Fibroblast of the aortic adventitia (primary cell): ENCODE measurements around the gene EYS. TPM values are rescaled to one million over a fixed set of nuclear protein-coding genes. Genes with fewer than 3 reads are reported as not detected.
"Not testable (repeated sequence)": the region's sequence is repeated elsewhere in the genome, so short reads cannot be mapped to it uniquely, and the experiment has no call there.

Experiments
- DNase-seq: peaks from one replicate; pipeline ENCODE4 v3.0.0-alpha.2; 2010; ENCODE audit warnings: low read depth
- H3K4me3 ChIP-seq: 2 replicates; pipeline ENCODE4 v1.5.1; 2011; ENCODE audit warnings: low read depth, mild to moderate bottlenecking, control low read depth, low read length, moderate library complexity
- CTCF ChIP-seq: IDR thresholded peaks from 2 replicates; pipeline ENCODE4 v1.5.1; 2011; ENCODE audit warnings: mild to moderate bottlenecking, low read length, control low read depth, inconsistent platforms; ENCODE audit not compliant: insufficient read depth
- total RNA-seq: library from RNA; depleted of rRNA; stranded (reverse); fragments of >200 nt; gene quantifications from 2 replicates; pipeline ENCODE4 v1.2.3, GENCODE V29; 2012; ENCODE audit warnings: low replicate concordance

EYS gene
- total RNA-seq, 1 donor, result 0.09 TPM

- no peak overlapping the region for H3K4me3 ChIP-seq
- no peak for DNase-seq
- TF ChIP-seq CTCF, result no peak
Measured at GRCh38 chr6:65638047-65638831, 68.8 kb downstream of the EYS start.

- no peak for TF ChIP-seq CTCF
- DNase-seq, result no peak
- H3K4me3 ChIP-seq, result no peak overlapping the region
Measured at GRCh38 chr6:65637289-65638046, 69.6 kb downstream of the EYS start.

GRCh38 chr6:65633501-65633900 is 73.5 kb downstream of the EYS start:
- DNase-seq, result no peak
- no peak overlapping the region for H3K4me3 ChIP-seq
- TF ChIP-seq CTCF, result no peak

- no peak overlapping the region for H3K4me3 ChIP-seq
- TF ChIP-seq CTCF, result no peak
- no peak for DNase-seq
Measured at GRCh38 chr6:65631711-65632110, 75.3 kb downstream of the EYS start.

GRCh38 chr6:65627434-65627999 is 79.5 kb downstream of the EYS start:
- H3K4me3 ChIP-seq, DNase-seq: not testable (repeated sequence)

GRCh38 chr6:65627015-65627414 is 80.0 kb downstream of the EYS start:
- no peak overlapping the region for H3K4me3 ChIP-seq
- DNase-seq, result no peak
- TF ChIP-seq CTCF, result no peak

GRCh38 chr6:65623566-65623965 is 83.5 kb downstream of the EYS start:
- no peak overlapping the region for H3K4me3 ChIP-seq
- TF ChIP-seq CTCF, result no peak
- DNase-seq, result no peak
